HG03175 (cell line): ENCODE results near the gene AKAIN1.

Experiments used
- ATAC-seq: cut with Tn5 transposase; IDR thresholded peaks from one replicate; pipeline ENCODE4 v1.9.1; 2021; ENCODE audit warnings: mild to moderate bottlenecking, moderate library complexity; ENCODE audit not compliant: unreplicated experiment

The AKAIN1 gene

GRCh38 chr18:5162111-5162510 is 34.9 kb downstream of the AKAIN1 start:
- ATAC-seq, result no peak

GRCh38 chr18:5159080-5159479 is 38.0 kb downstream of the AKAIN1 start:
- ATAC-seq, result no peak

- ATAC-seq, result no peak
These were observed 38.5 kb downstream of the AKAIN1 start for GRCh38 chr18:5158587-5158986.

- no peak for ATAC-seq
These were observed 38.9 kb downstream of the AKAIN1 start for GRCh38 chr18:5158172-5158571.

- no peak for ATAC-seq
These were observed 41.2 kb downstream of the AKAIN1 start for GRCh38 chr18:5155907-5156287.

- no peak for ATAC-seq
These were observed 41.7 kb downstream of the AKAIN1 start for GRCh38 chr18:5155218-5155906.

GRCh38 chr18:5152343-5153020 is 44.6 kb downstream of the AKAIN1 start:
- no peak for ATAC-seq

- no peak for ATAC-seq
These were observed 46.2 kb downstream of the AKAIN1 start for GRCh38 chr18:5150894-5151293.

GRCh38 chr18:5146093-5146492 is 51.0 kb downstream of the AKAIN1 start:
- no peak for ATAC-seq

- ATAC-seq, result no peak
These were observed 51.8 kb downstream of the AKAIN1 start for GRCh38 chr18:5145168-5145825.

GRCh38 chr18:5144629-5145028 is 52.4 kb downstream of the AKAIN1 start:
- ATAC-seq, result no peak

GRCh38 chr18:5142859-5143258 is 54.2 kb downstream of the AKAIN1 start:
- ATAC-seq, result no peak

- no peak for ATAC-seq
These were observed 54.9 kb downstream of the AKAIN1 start for GRCh38 chr18:5142131-5142530.

- ATAC-seq, result no peak
These were observed 59.8 kb downstream of the AKAIN1 start for GRCh38 chr18:5137261-5137660.

GRCh38 chr18:5132987-5133386 is 64.1 kb downstream of the AKAIN1 start:
- ATAC-seq, result no peak

GRCh38 chr18:5122272-5122671 is 74.8 kb downstream of the AKAIN1 start:
- ATAC-seq, result no peak

GRCh38 chr18:5110266-5110665 is 86.8 kb downstream of the AKAIN1 start:
- ATAC-seq, result no peak

- no peak for ATAC-seq
These were observed 89.1 kb downstream of the AKAIN1 start for GRCh38 chr18:5107988-5108387.

- ATAC-seq, result no peak
These were observed 90.3 kb downstream of the AKAIN1 start for GRCh38 chr18:5106730-5107129.

- no peak for ATAC-seq
These were observed 92.8 kb downstream of the AKAIN1 start for GRCh38 chr18:5104246-5104645.

- ATAC-seq, result no peak
These were observed 93.4 kb downstream of the AKAIN1 start for GRCh38 chr18:5103693-5104092.

- no peak for ATAC-seq
These were observed 93.8 kb downstream of the AKAIN1 start for GRCh38 chr18:5103286-5103685.
